BJ (cell line): Measurements from ENCODE around the gene TMEFF2. TPM values are rescaled to one million over a fixed set of nuclear protein-coding genes. Genes with fewer than 3 reads are reported as not detected.

Source experiments
- CTCF ChIA-PET: fragments of 350-600 bp; formaldehyde crosslinking; extraction: SDS; loops from one replicate; lab custom pipeline; 2021; ENCODE audit warnings: antibody characterized with exemption, inconsistent platforms; lab: Yijun Ruan, JAX
- POLR2A ChIA-PET: fragments of 300-600 bp; sonication (Branson Sonifier 250); formaldehyde crosslinking; extraction: SDS; loops from one replicate; lab custom pipeline; 2021; ENCODE audit warnings: antibody characterized with exemption; lab: Charles Lee
- DNase-seq: peaks from one replicate; pipeline ENCODE4 v3.0.0-alpha.2; 2011; ENCODE audit warnings: low read depth
- H3K27me3 ChIP-seq: 2 replicates; pipeline ENCODE4 v1.6.0; 2011; ENCODE audit warnings: low read length; ENCODE audit not compliant: control insufficient read depth, insufficient read depth
- H3K36me3 ChIP-seq: 2 replicates; pipeline ENCODE4 v1.5.1; 2011; ENCODE audit warnings: low read length; ENCODE audit not compliant: control insufficient read depth, insufficient read depth
- H3K4me3 ChIP-seq: 2 replicates; pipeline ENCODE4 v1.5.1; 2011; ENCODE audit warnings: low read depth, mild to moderate bottlenecking, control low read depth, low read length
- CTCF ChIP-seq: IDR thresholded peaks from 2 replicates; pipeline ENCODE4 v1.5.1; 2011; ENCODE audit warnings: low read depth, mild to moderate bottlenecking, control low read depth, inconsistent platforms, low read length, moderate library complexity; ENCODE audit not compliant: insufficient read depth
- polyA plus RNA-seq: library from polyadenylated mRNA; depleted of rRNA; stranded (reverse); fragments of >200 nt; gene quantifications from 2 replicates; pipeline ENCODE4 v1.2.3, GENCODE V29; 2011

Gene TMEFF2
- polyA plus RNA-seq, 1 experiment = 0.33 TPM

GRCh38 chr2:191985740-191986139 is 209.0 kb downstream of the TMEFF2 start:
- Histone ChIP-seq H3K36me3 (no peaks in the 10 kb centered on the region), H3K4me3 (no peak overlapping the region), H3K27me3 (no peaks in the 10 kb centered on the region)
- DNase-seq = no peak
- ChIA-PET CTCF (interaction anchor here (1.0 kb wide), 1 partner anchor 21 kb away, joined by 3 read pairs; no protein-coding TSS in a partner anchor), POLR2A (no interaction called here)
- TF ChIP-seq CTCF = no peak

- TF ChIP-seq CTCF = no peak
- Histone ChIP-seq H3K4me3 (no peak overlapping the region), H3K36me3 (no peaks in the 10 kb centered on the region), H3K27me3 (no peaks in the 10 kb centered on the region)
- CTCF ChIA-PET = interaction anchor here (1.2 to 1.4 kb wide), 2 partner anchors 8 to 171 kb away, joined by 3 to 5 read pairs; no protein-coding TSS in a partner anchor
- DNase-seq = no peak
- POLR2A ChIA-PET = no interaction called here
Observed at GRCh38 chr2:191983591-191983990, 211.1 kb downstream of the TMEFF2 start.

- Histone ChIP-seq H3K27me3 (no peaks in the 10 kb centered on the region), H3K36me3 (no peaks in the 10 kb centered on the region), H3K4me3 (no peak overlapping the region)
- CTCF ChIA-PET = interaction anchor here (1.2 to 1.4 kb wide), 2 partner anchors 8 to 171 kb away, joined by 3 to 5 read pairs; no protein-coding TSS in a partner anchor
- DNase-seq = no peak
- POLR2A ChIA-PET = no interaction called here
- no peak for TF ChIP-seq CTCF
Observed at GRCh38 chr2:191983186-191983585, 211.5 kb downstream of the TMEFF2 start.

- POLR2A ChIA-PET = no interaction called here
- CTCF ChIA-PET = no interaction called here
- H3K4me3 ChIP-seq = no peak overlapping the region
- no peak for DNase-seq
- no peaks in the 10 kb centered on the region for H3K36me3 ChIP-seq
- no peaks in the 10 kb centered on the region for H3K27me3 ChIP-seq
- no peak for TF ChIP-seq CTCF
Observed at GRCh38 chr2:191981706-191982105, 213.0 kb downstream of the TMEFF2 start.

GRCh38 chr2:191980483-191980882 is 214.2 kb downstream of the TMEFF2 start:
- Histone ChIP-seq H3K36me3 (no peaks in the 10 kb centered on the region), H3K27me3 (no peaks in the 10 kb centered on the region), H3K4me3 (no peak overlapping the region)
- TF ChIP-seq CTCF = no peak
- ChIA-PET CTCF (no interaction called here), POLR2A (no interaction called here)
- no peak for DNase-seq
